ENCODE measurements around the gene CYB5RL. TPM values are rescaled to one million over a fixed set of nuclear protein-coding genes. Genes with fewer than 3 reads are reported as not detected.

Gene CYB5RL
- total and polyA plus RNA-seq, 4 donors: 2.2 to 9.0 (median 5.2) TPM

GRCh38 chr1:54246116-54246721, 46.4 kb upstream of the CYB5RL start:
- no peaks in the 10 kb centered on the region for H3K9me3 ChIP-seq (ENCODE audit: control insufficient read depth in 4 of 4, insufficient read depth in 3 of 4, low read length in 3 of 4)
- peaks cover 0 to 3% (median 0%) of the 10 kb centered on the region in 5 donors for H3K4me1 ChIP-seq (ENCODE audit: control insufficient read depth in 5 of 5, insufficient read depth in 5 of 5, low read length in 5 of 5)
- TF ChIP-seq CTCF (IDR thresholded peaks at IDR 0.05; ENCODE audit: control extremely low read depth, extremely low read depth): no peak
- H3K27me3 ChIP-seq (ENCODE audit: control insufficient read depth in 3 of 3, insufficient read depth in 3 of 3, low read length in 2 of 3): no peaks in the 10 kb centered on the region
- WGBS, 2 donors: 87 to 94% methylated on average over 10 of the region's 10 CpGs
- no peak overlapping the region for H3K27ac ChIP-seq (ENCODE audit: low read depth in 1 of 2, low read length in 1 of 2)
- DNase-seq (no peak), ATAC-seq (ENCODE audit: insufficient read depth, low FRiP score) (no peak)
- H3K9ac ChIP-seq (ENCODE audit: insufficient read depth in 1 of 2, low read length in 2 of 2): no peak overlapping the region
- H3K4me3 ChIP-seq: no peak overlapping the region
- H3K36me3 ChIP-seq (ENCODE audit: control insufficient read depth in 4 of 4, insufficient read depth in 4 of 4, low read length in 4 of 4): peaks cover 0 to 29% (median 21%) of the 10 kb centered on the region in 4 donors

- TF ChIP-seq CTCF (IDR thresholded peaks at IDR 0.05; ENCODE audit: control extremely low read depth, extremely low read depth): no peak
- H3K9me3 ChIP-seq (ENCODE audit: control insufficient read depth in 4 of 4, insufficient read depth in 3 of 4, low read length in 3 of 4): no peaks in the 10 kb centered on the region
- ATAC-seq (ENCODE audit: insufficient read depth, low FRiP score): no peak
- no peak for DNase-seq
- H3K36me3 ChIP-seq (ENCODE audit: control insufficient read depth in 4 of 4, insufficient read depth in 4 of 4, low read length in 4 of 4): peaks cover 0 to 31% (median 18%) of the 10 kb centered on the region in 4 donors
- no peaks in the 10 kb centered on the region for H3K27me3 ChIP-seq (ENCODE audit: control insufficient read depth in 3 of 3, insufficient read depth in 3 of 3, low read length in 2 of 3)
- H3K27ac ChIP-seq (ENCODE audit: low read depth in 1 of 2, low read length in 1 of 2): no peak overlapping the region
- 70 to 89% methylated on average over 4 of the region's 4 CpGs for WGBS, 2 donors
- no peak overlapping the region for H3K4me3 ChIP-seq
- no peak overlapping the region for H3K9ac ChIP-seq (ENCODE audit: insufficient read depth in 1 of 2, low read length in 2 of 2)
- peaks cover 0 to 3% (median 0%) of the 10 kb centered on the region in 5 donors for H3K4me1 ChIP-seq (ENCODE audit: control insufficient read depth in 5 of 5, insufficient read depth in 5 of 5, low read length in 5 of 5)
These were observed 45.7 kb upstream of the CYB5RL start for GRCh38 chr1:54245501-54245900.

GRCh38 chr1:54244655-54245054, 44.8 kb upstream of the CYB5RL start:
- Histone ChIP-seq H3K9ac (ENCODE audit: insufficient read depth in 1 of 2, low read length in 2 of 2) (no peak overlapping the region), H3K27ac (ENCODE audit: low read depth in 1 of 2, low read length in 1 of 2) (no peak overlapping the region), H3K4me1 (ENCODE audit: control insufficient read depth in 5 of 5, insufficient read depth in 5 of 5, low read length in 5 of 5) (peaks cover 0 to 3% (median 0%) of the 10 kb centered on the region in 5 donors), H3K27me3 (ENCODE audit: control insufficient read depth in 3 of 3, insufficient read depth in 3 of 3, low read length in 2 of 3) (no peaks in the 10 kb centered on the region), H3K36me3 (ENCODE audit: control insufficient read depth in 4 of 4, insufficient read depth in 4 of 4, low read length in 4 of 4) (peaks cover under 1 to 31% (median 15%) of the 10 kb centered on the region in 4 donors), H3K4me3 (no peak overlapping the region), H3K9me3 (ENCODE audit: control insufficient read depth in 4 of 4, insufficient read depth in 3 of 4, low read length in 3 of 4) (no peaks in the 10 kb centered on the region)
- no peak for TF ChIP-seq CTCF (IDR thresholded peaks at IDR 0.05; ENCODE audit: control extremely low read depth, extremely low read depth)
- no peak for ATAC-seq (ENCODE audit: insufficient read depth, low FRiP score)
- 90 to 96% methylated on average over 7 of the region's 7 CpGs for WGBS, 2 donors
- DNase-seq: no peak

GRCh38 chr1:54243022-54243421, 43.2 kb upstream of the CYB5RL start:
- 94 to 96% methylated on average over 13 of the region's 13 CpGs for WGBS, 2 donors
- Histone ChIP-seq H3K27ac (ENCODE audit: low read depth in 1 of 2, low read length in 1 of 2) (no peak overlapping the region), H3K36me3 (ENCODE audit: control insufficient read depth in 4 of 4, insufficient read depth in 4 of 4, low read length in 4 of 4) (peaks cover 2 to 31% (median 25%) of the 10 kb centered on the region in 4 donors), H3K9me3 (ENCODE audit: control insufficient read depth in 4 of 4, insufficient read depth in 3 of 4, low read length in 3 of 4) (no peaks in the 10 kb centered on the region), H3K9ac (ENCODE audit: insufficient read depth in 1 of 2, low read length in 2 of 2) (no peak overlapping the region), H3K4me3 (no peak overlapping the region), H3K27me3 (ENCODE audit: control insufficient read depth in 3 of 3, insufficient read depth in 3 of 3, low read length in 2 of 3) (no peaks in the 10 kb centered on the region), H3K4me1 (ENCODE audit: control insufficient read depth in 5 of 5, insufficient read depth in 5 of 5, low read length in 5 of 5) (peaks cover 0 to 3% (median 0%) of the 10 kb centered on the region in 5 donors)
- ATAC-seq (ENCODE audit: insufficient read depth, low FRiP score) (no peak), DNase-seq (no peak)
- no peak for TF ChIP-seq CTCF (IDR thresholded peaks at IDR 0.05; ENCODE audit: control extremely low read depth, extremely low read depth)

Measured in lung (tissue), 12 donors.